ENCODE results near the gene PSMD6.

The PSMD6 gene

GRCh38 chr3:64046592-64046991 lies 23.3 kb upstream of the PSMD6 start:
- DNase-seq (ENCODE audit: low read depth): no peak

DNA sequence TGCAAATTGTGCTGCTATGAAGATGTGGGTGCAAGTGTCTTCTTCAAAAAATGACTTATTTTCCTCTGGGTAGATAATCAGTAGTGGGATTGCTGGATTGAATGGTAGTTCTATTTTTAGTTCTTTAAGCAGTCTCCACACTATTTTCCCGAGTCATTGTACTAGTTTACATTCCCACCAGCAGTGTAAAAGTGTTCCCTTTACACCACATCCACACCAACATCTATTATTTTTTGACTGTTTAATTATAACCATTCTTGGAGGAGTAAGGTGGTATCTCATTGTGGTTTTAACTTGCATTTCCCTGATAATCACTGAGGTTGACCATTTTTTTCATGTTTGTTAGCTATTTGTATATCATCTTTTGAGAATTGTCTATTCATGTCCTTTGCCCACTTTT lies 19.7 kb upstream of the PSMD6 start:
- no peak for DNase-seq (ENCODE audit: low read depth)

- no peak for DNase-seq (ENCODE audit: low read depth)
These were observed 16.9 kb upstream of the PSMD6 start for GRCh38 chr3:64039981-64040733.

DNA sequence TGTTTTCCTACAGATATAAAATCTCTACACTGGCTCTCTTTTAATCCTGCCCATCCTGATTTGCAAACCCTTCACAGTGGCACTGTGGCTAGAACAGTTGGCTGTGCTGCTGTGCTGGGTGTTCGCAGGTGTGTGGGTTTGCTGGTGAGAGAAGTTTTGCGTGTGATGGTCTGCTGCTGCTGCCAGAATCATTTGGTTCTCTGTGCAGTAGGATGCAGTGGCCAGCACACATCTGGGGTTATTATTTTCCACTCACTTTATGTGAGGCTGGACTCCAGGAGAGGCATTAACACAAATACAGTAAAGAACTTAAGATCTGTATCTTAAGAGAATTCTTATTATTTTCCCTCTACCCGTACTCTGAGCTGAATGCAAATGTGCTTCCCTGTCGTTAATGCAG lies 16.0 kb upstream of the PSMD6 start:
- DNase-seq (ENCODE audit: low read depth): no peak

DNA sequence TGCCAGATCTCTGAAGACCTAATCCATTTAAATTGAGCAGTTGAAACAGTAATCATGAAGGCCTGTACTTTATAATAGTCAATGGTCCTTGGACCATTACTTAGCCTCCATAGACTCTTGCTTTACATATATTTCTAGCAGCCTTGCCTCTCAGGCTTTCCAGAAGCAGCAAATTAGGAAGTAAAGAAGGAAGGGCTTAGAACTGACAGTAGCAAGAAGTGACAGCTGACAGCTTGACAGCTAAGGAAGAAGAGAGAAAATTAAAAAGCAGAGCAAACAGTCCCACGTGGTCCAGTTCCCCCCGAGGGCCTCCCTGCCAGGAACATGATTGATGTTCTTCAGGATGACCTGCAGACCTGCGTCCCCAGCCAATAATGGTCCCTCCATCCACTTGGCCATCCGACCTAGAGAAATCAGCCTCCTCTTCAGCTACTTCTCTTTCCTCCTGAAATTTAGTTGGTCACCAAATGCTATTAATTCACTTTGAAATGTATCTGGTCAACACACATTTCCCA lies 15.0 kb upstream of the PSMD6 start:
- DNase-seq (ENCODE audit: low read depth): no peak

DNA sequence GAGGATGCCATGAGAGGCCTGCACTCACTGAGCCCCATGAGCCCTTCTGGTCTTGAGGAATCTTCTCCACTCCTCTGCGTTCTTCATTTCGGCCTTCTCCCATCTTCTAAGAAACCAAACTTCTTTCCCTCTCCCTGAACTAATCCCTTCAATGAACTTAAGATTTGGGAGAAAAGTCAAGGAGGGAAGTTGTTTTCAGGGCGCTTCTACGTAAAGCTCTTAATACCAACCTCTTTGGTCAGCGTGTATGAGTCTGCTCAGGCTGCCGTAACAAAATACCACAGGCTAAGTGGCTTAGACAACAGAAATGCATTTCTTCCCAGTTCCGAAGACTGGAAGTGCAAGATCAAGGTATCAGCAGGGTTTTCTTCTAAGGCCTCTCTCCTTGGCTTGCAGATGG lies 13.8 kb upstream of the PSMD6 start:
- DNase-seq (ENCODE audit: low read depth): no peak

- DNase-seq (ENCODE audit: low read depth): no peak
These were observed 9.8 kb upstream of the PSMD6 start for GRCh38 chr3:64033069-64033468.

DNA sequence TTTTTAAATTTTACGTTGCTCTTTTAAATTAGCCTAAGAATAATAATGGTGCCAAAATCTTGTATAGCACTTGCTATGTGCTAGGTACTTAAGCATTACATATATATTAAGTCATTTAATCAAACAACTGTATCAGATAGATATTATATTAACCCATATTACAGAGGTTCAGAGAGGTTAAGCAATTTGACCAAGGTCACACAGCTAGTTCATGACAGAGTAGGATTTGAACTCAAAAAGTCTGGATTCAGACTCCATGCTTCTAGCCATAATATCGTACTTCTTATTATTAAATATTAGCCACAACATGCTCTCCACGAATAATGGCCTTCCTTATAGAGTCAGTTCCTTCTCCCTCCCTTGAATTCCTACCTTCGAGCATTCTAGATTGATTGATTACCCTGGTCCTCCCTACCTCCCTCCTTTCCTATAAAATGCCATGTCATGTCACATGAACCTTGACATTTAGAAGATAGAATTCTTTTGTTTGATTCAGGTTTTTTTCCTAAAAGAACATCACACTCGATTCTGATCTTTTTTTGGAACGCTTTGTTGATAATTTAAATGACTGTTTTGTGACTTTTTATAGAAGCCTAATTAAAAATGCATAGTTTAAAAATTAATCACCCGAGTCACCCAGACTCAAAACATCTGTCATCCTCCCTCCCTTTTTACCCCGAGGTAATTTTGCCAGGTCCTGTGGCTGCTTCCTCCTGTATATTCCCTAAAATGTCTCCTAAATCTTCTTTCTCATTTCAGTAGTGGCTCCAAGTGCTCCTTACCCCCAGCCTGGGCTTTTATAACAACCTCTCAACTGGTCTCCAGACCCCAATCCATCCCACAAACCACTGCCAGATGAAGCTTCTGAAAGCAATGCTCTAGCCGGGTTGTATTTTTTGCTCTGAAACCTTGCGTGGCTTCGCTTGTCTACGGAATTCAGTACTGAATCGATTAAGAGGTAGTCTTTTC lies 8.5 kb upstream of the PSMD6 start:
- no peak for DNase-seq (ENCODE audit: low read depth)

DNA sequence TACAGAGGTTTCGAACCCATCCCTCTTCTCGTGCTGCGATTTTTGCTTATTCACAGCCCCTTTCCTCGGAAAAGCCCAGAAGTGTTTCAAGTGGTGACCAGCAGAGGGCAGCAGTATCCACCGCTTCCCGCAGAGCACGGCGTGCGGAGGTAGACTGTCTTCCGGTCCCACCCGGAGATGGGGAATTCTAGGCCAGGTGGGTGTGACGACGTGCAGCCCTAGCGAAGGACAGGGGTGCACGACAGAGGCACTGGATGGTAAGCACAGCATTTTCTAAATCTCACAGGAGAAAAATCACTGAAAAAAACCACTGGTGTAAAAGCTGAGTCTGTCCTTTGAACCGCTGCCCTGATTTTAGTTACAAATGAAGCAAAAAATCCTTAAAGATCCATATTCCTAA lies 7.4 kb upstream of the PSMD6 start:
- peak; percentile 40 for DNase-seq (ENCODE audit: low read depth)

DNA sequence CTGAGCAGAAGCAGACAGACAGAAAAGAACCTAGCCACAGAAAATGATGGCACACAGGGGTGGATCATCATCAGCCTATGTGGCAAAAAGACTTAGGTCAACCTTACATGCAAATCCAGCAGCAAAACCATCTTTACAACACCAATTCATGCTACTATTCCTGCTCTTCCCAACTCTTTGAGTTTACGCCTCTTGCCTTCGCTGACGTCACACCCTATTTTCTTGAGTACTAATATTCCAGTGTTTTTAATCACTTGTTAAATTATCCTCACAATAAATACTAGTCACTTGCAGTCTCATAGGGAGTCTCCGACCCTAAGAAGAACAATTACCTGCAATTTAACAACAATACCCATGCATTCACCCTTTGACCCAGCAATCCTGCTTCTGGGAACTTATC lies 6.0 kb upstream of the PSMD6 start:
- DNase-seq (ENCODE audit: low read depth): no peak

GRCh38 chr3:64028754-64029153 lies 5.5 kb upstream of the PSMD6 start:
- DNase-seq (ENCODE audit: low read depth): no peak

DNA sequence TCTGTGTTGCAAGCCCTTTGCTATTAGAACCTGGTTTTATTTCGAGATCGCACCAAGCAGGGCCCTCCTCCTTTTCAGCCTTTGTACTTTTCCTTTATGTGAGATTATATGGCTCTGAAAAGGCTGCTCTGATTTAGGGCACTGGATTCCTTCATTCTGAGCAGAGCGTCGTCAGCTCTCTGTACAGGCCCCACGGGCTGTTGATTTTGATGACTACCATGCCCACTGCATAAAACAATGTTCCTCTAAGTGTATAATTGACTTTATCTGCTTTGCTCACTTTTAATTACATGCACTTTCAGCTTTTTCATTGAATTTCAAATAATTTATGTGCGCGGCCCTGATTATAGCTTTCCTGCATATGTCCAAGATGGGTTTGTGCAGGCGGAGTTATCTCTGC lies 4.4 kb upstream of the PSMD6 start:
- DNase-seq (ENCODE audit: low read depth): no peak

GRCh38 chr3:64026346-64026745 lies 3.1 kb upstream of the PSMD6 start:
- DNase-seq (ENCODE audit: low read depth): no peak

- no peak for DNase-seq (ENCODE audit: low read depth)
These were observed 548 bp upstream of the PSMD6 start for GRCh38 chr3:64023861-64024223.

- DNase-seq (ENCODE audit: low read depth): no peak
These were observed 675 bp downstream of the PSMD6 start for GRCh38 chr3:64022451-64023186.

DNA sequence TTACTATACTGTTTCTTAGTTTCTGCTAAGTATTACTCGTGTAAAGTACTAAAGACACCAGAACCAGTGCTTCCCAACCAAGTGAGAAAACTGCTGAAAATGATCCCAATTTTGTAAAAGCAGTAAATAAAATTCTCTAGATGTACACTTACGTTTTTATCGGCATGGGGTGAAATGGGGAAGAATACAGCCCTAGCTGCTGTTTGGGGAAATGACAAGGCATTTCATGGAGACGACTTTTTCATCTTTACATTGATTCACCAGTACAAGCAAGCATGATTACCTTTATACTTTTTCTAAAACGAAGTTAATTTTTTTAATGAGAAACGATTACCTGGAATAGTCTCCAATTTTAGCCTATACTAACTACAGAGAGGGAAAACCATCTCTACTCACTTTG lies 1.4 kb downstream of the PSMD6 start:
- no peak for DNase-seq (ENCODE audit: low read depth)

- DNase-seq (ENCODE audit: low read depth): no peak
These were observed 3.4 kb downstream of the PSMD6 start for GRCh38 chr3:64019879-64020278.

DNA sequence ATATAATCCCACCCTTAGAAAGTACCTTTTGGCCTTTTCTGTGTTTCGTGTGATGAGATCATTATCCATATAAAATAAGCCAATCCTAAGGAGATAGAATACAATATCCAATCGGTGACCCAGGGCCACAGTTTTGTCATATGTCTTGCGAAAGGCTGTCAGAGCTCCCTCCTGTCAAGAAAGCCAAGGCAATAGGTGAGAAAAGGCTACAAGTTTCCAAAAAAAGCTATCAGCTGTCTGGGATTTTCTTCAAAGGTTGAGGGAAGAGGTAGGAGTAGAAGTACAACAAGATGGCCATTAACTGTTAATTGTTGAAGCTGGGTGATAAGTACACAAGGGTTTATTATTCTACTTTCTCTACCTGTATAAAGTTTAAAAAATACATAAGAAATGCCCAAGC lies 4.0 kb downstream of the PSMD6 start:
- no peak for DNase-seq (ENCODE audit: low read depth)

DNA sequence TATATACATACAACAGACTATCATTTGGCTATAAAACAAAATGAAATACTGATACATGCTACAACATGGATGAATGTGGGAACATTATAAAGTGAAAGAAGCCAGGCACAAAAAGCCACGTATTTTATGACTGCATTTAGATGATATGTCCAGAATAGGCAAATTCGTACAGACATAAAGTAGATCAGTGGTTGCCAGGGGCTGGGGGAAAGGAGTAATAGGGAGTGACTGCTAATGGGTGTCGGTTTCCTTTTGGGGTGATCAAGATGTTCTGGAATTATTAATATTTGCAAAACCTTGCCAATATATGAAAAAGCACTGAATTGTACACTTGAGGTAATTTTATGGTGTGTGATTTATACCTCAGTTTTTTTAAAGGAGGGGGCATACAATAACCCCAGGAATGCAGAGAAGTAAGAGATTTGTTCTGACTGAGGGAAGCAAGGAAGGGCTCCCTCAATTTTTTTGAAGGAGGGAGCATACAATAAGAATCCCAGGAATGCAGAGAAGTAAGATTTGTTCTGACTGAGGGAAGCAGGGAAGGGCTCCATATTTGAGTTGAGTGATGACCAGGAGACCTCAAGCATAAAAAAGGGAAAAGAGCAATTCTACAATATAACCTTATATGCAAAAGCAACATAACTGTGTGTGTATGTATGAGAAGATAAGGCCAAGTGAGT lies 6.2 kb downstream of the PSMD6 start:
- peak; percentile 33 for DNase-seq (ENCODE audit: low read depth)

DNA sequence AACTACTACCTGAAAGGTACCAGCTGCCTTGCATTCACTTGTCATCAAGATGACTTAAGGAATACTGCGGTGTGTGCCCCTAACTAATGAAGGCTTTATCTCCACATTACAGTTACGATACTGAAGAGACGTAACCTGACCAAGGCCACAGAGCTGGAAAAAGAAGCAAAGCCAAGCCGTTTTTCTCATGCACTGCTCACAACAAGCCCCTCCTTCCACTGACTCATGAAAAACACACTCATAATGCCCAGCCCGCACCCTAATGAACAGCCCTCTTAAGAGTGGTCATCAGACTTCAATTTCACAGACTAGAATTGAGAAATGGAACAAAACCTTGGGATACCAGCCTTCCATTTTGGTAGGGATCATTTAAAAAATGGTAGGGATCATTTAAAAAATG lies 11.6 kb downstream of the PSMD6 start:
- DNase-seq (ENCODE audit: low read depth): no peak

- DNase-seq (ENCODE audit: low read depth): no peak
These were observed 13.1 kb downstream of the PSMD6 start for GRCh38 chr3:64010199-64010598.

DNA sequence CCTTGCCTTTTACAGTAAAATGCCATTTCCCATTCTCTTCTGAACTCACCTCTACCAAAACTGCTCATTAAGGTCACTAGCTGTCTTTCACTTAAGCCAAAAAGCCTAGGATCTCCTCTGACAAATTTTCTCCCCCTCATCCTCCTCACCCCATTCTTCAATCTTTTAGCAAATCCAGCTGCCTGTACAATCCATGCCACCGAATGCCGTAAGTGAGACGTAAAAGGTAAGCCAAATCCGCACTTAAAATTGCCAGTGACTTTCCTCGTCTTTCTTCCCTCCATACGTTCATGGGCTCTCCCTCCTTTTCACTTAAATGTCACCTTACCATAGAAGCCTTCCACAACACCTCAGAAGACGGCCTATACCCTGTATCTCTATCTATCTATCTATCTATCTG lies 13.8 kb downstream of the PSMD6 start:
- DNase-seq (ENCODE audit: low read depth): no peak

Measured in HS-27A (cell line).